ENCODE results near the gene F7.
"Not testable (repeated sequence)": the region's sequence is repeated elsewhere in the genome, so short reads cannot be mapped to it uniquely, and the experiment has no call there.

Gene F7

DNA sequence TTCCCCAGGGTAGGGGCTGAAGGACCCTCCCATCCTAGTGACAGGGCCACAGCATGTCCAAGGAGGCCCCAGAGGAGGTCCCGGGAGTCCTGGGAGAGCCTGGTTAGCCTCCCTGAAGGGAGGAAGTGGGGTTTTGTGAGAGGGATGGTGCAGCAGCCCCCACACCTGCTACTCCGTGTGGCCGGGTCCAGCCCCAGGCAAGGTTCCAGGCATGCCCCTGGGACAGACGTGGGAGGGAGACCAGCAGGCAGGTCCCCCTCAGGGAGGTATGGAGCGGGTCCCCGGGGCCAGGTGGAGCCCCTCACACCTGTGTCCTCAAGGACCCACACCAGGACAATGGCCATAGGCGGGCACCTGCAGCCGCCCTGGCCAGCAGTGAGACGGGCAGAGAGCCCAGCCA, 1.9 kb upstream of the F7 start:
- H3K9me3 ChIP-seq (ENCODE audit: control insufficient read depth, insufficient read depth, low read length) = no peaks in the 10 kb centered on the region
- no CpG with 5 or more reads among the region's 9 CpGs for WGBS (ENCODE audit: insufficient coverage, insufficient read length)
- no peak overlapping the region for H3K27ac ChIP-seq (ENCODE audit: low read length)
- H3K36me3 ChIP-seq (ENCODE audit: control insufficient read depth, insufficient read depth, low read length) = no peaks in the 10 kb centered on the region
- H3K27me3 ChIP-seq (ENCODE audit: control insufficient read depth, insufficient read depth, low read length) = no peaks in the 10 kb centered on the region
- DNase-seq (ENCODE audit: low read depth, low spot score) = no peak
- peaks cover 7% of the 10 kb centered on the region for H3K4me1 ChIP-seq (ENCODE audit: control insufficient read depth, insufficient read depth, low read length)
- H3K4me3 ChIP-seq (ENCODE audit: low read length) = no peak overlapping the region

DNA sequence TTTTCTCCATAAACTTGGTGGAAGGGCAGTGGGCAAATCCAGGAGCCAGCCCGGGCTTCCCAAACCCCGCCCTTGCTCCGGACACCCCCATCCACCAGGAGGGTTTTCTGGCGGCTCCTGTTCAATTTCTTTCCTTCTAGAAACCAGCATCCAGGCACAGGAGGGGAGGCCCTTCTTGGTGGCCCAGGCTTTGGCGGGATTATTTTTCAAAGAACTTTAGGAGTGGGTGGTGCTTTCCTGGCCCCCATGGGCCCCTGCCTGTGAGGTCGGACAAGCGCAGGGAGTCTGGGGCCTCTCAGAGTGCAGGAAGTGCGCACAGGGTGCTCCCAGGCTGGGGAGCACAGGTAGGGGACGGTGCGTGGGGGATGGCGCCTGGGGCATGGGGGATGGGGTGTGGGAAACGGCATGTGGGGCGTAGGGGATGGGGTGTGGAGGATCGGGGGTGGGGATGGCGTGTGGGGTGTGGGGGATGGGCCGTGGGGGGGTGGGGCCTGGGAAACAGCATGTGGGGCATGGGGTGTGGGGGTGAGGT, 396 bp downstream of the F7 start:
- Histone ChIP-seq H3K36me3 (ENCODE audit: control insufficient read depth, insufficient read depth, low read length) (no peaks in the 10 kb centered on the region; the same call in 1 of the 2 replicates), H3K4me1 (ENCODE audit: control insufficient read depth, insufficient read depth, low read length) (peaks cover 12% of the 10 kb centered on the region), H3K27me3 (ENCODE audit: control insufficient read depth, insufficient read depth, low read length) (peaks cover 20% of the 10 kb centered on the region; the same call in 1 of the 2 replicates), H3K9me3 (ENCODE audit: control insufficient read depth, insufficient read depth, low read length) (no peaks in the 10 kb centered on the region), H3K27ac (ENCODE audit: low read length) (no peak overlapping the region), H3K4me3 (ENCODE audit: low read length) (no peak overlapping the region)
- WGBS (ENCODE audit: insufficient coverage, insufficient read length) = 100% methylated on average over 3 of the region's 16 CpGs
- DNase-seq (ENCODE audit: low read depth, low spot score) = no peak

DNA sequence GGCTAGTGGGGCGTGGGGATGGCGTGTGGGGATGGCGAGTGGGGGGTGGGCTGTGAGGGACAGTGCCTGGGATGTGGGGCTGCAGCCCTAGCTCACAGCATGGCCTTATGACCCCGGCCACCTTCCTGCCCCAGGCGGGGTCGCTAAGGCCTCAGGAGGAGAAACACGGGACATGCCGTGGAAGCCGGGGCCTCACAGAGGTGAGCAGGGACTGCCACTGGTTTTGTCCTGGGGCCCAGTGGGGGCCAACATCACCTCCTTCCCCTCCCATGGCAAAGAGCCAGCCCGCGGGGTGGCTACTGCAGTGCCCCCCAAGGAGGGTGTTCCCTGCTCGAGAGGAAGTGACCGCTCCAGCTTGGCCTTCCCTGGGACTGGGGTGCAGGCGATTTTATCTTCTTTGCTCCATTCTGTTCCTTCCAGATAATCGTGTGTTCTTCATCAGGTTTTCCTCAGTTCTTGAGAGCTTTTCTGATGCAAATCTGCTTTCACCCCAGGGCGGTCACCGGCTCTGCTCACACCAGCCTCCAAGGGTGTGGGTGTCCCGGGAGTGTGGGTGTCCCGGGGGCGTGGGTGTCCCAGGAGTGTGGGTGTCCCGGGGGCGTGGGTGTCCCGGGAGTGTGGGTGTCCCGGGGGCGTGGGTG, 1.2 kb downstream of the F7 start:
- Histone ChIP-seq H3K27ac (ENCODE audit: low read length) (no peak overlapping the region), H3K4me3 (ENCODE audit: low read length) (no peak overlapping the region), H3K9me3 (ENCODE audit: control insufficient read depth, insufficient read depth, low read length) (no peaks in the 10 kb centered on the region), H3K4me1 (ENCODE audit: control insufficient read depth, insufficient read depth, low read length) (peaks cover 12% of the 10 kb centered on the region), H3K36me3 (ENCODE audit: control insufficient read depth, insufficient read depth, low read length) (no peaks in the 10 kb centered on the region; the same call in 1 of the 2 replicates), H3K27me3 (ENCODE audit: control insufficient read depth, insufficient read depth, low read length) (peaks cover 23% of the 10 kb centered on the region; the same call in 1 of the 2 replicates)
- WGBS (ENCODE audit: insufficient coverage, insufficient read length) = no CpG with 5 or more reads among the region's 25 CpGs
- no peak for DNase-seq (ENCODE audit: low read depth, low spot score)

DNA sequence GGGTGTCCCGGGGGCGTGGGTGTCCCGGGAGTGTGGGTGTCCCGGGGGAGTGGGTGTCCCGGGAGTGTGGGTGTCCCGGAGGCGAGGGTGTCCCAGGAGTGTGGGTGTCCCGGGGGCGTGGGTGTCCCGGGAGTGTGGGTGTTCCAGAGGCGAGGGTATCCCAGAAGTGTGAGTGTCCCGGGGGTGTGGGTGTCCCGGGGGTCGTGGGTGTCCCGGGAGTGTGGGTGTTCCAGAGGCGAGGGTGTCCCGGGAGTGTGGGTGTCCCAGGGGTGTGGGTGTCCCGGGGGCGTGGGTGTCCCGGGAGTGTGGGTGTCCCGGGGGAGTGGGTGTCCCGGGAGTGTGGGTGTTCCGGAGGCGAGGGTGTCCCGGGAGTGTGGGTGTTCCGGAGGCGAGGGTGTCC, 2.9 kb downstream of the F7 start:
- H3K36me3 ChIP-seq (ENCODE audit: control insufficient read depth, insufficient read depth, low read length); H3K9me3 ChIP-seq (ENCODE audit: control insufficient read depth, insufficient read depth, low read length); DNase-seq (ENCODE audit: low read depth, low spot score); H3K27ac ChIP-seq (ENCODE audit: low read length); H3K4me3 ChIP-seq (ENCODE audit: low read length): not testable (repeated sequence)
- Histone ChIP-seq H3K4me1 (ENCODE audit: control insufficient read depth, insufficient read depth, low read length) (peaks cover 12% of the 10 kb centered on the region), H3K27me3 (ENCODE audit: control insufficient read depth, insufficient read depth, low read length) (peaks cover 26% of the 10 kb centered on the region; the same call in 1 of the 2 replicates)
- no CpG with 5 or more reads among the region's 27 CpGs for WGBS (ENCODE audit: insufficient coverage, insufficient read length)

DNA sequence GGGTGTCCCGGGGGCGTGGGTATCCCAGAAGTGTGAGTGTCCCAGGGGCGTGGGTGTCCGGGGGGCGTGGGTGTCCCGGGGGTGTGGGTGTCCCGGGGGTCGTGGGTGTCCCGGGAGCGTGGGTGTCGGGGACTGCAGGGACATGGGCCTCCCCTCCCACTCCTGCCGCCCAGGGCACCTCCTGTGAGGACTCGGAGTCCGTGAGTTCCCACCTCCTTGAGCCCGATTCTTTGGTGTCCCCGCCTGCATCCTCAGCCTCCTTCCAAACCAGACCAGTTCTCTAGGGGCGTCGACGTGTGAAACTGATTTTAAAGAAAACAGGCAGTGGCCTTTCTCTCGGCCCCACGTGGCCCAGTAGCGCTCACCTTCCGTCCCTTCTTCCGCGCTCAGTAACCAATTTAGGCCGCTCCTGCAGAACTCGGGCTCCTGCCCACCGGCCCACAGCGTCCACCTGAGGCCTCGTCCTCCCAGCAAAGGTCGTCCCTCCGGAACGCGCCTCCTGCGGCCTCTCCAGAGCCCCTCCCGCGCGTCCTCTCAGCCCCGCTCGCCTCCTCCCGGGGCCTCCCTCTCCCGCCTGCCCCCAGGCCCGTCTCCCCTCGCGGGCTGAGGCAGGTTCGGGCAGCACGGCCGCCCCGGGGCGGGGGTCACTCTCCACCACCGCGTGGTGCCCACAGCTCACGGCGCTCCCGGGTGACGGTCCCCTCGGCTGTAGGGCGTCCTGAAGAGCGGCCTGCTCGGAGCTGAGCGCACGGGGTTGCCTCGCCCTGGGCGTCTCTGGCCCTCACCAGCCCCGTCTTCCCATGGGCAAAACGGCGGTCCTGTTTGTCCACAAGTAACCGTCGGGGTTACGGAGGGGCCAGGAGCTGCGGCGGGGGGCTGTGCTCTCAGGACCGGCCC, 3.8 kb downstream of the F7 start:
- Histone ChIP-seq H3K27me3 (ENCODE audit: control insufficient read depth, insufficient read depth, low read length) (peaks cover 26% of the 10 kb centered on the region; the same call in 1 of the 2 replicates), H3K27ac (ENCODE audit: low read length) (no peak overlapping the region), H3K4me1 (ENCODE audit: control insufficient read depth, insufficient read depth, low read length) (peaks cover 12% of the 10 kb centered on the region), H3K4me3 (ENCODE audit: low read length) (peak overlapping the region; percentile 33; the same call in 1 of the 2 replicates), H3K36me3 (ENCODE audit: control insufficient read depth, insufficient read depth, low read length) (no peaks in the 10 kb centered on the region; the same call in 1 of the 2 replicates), H3K9me3 (ENCODE audit: control insufficient read depth, insufficient read depth, low read length) (no peaks in the 10 kb centered on the region)
- no peak for DNase-seq (ENCODE audit: low read depth, low spot score)
- WGBS (ENCODE audit: insufficient coverage, insufficient read length) = no CpG with 5 or more reads among the region's 73 CpGs

DNA sequence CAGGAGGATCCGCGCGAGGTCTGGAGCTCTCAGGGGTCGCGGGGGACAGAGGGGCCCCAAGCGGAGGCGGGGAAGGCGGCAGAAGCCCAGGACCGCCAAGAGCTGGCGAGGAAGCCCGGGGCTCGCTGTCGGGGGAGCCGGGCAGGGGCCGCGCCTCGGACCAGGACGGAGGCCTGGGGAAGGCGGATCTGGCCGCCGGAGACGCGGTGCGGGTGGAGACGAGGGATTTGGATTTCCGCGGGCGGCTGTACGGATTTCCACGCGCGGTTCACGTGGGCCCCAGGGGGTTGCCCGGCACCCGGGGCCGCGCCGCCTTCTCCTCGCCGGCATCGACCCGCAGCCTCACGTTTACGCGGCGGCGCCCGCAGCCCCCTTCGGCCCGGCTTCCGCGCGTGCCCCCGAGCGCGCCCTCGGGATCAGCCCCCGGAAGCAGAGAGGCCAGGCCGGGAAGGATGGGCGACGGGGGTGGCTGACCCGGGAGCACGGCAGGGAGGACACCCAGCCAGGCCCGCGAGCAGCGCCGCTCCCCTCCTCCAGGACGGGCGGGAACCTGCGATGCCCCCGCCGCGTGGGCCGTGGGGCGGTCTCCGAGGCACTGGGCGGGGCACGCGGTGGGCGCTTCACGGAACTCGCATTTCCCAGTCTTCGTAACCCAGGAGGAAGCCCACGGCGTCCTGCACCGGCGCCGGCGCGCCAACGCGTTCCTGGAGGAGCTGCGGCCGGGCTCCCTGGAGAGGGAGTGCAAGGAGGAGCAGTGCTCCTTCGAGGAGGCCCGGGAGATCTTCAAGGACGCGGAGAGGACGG, 4.7 kb downstream of the F7 start:
- Histone ChIP-seq H3K4me1 (ENCODE audit: control insufficient read depth, insufficient read depth, low read length) (peaks cover 12% of the 10 kb centered on the region), H3K9me3 (ENCODE audit: control insufficient read depth, insufficient read depth, low read length) (no peaks in the 10 kb centered on the region), H3K27ac (ENCODE audit: low read length) (no peak overlapping the region), H3K27me3 (ENCODE audit: control insufficient read depth, insufficient read depth, low read length) (peaks cover 26% of the 10 kb centered on the region; the same call in 1 of the 2 replicates), H3K4me3 (ENCODE audit: low read length) (peak overlapping the region; percentile 33; the same call in 1 of the 2 replicates), H3K36me3 (ENCODE audit: control insufficient read depth, insufficient read depth, low read length) (peaks cover 3% of the 10 kb centered on the region; the same call in 1 of the 2 replicates)
- WGBS (ENCODE audit: insufficient coverage, insufficient read length) = no CpG with 5 or more reads among the region's 99 CpGs
- no peak for DNase-seq (ENCODE audit: low read depth, low spot score)

DNA sequence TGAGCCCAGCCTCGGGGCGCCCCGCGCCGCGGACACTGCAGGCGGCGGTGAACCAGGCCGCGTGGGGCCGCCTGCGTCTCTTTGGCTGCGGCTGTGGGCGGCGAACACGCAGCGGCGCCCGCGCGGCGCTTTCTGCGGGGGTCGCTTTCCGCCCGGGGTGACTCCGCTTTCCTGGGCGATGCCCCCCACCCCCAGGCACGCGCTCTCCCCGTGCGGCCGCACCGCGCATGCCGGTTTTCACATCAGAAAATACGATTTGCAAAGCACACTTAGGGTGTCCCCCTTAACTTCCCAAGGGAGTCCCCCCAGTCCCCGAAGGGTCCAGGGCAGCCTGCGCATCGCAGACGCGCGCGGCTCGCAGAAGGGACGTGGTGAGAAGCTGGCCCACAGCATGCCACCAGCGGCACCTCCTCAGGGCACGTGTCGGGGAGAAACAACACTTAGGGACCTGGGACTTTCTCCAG, 5.3 kb downstream of the F7 start:
- Histone ChIP-seq H3K27ac (ENCODE audit: low read length) (no peak overlapping the region), H3K36me3 (ENCODE audit: control insufficient read depth, insufficient read depth, low read length) (peaks cover 3% of the 10 kb centered on the region; the same call in 1 of the 2 replicates), H3K9me3 (ENCODE audit: control insufficient read depth, insufficient read depth, low read length) (no peaks in the 10 kb centered on the region), H3K27me3 (ENCODE audit: control insufficient read depth, insufficient read depth, low read length) (peaks cover 26% of the 10 kb centered on the region; the same call in 1 of the 2 replicates), H3K4me1 (ENCODE audit: control insufficient read depth, insufficient read depth, low read length) (peaks cover 9% of the 10 kb centered on the region), H3K4me3 (ENCODE audit: low read length) (peak overlapping the region; percentile 33; the same call in 1 of the 2 replicates)
- no peak for DNase-seq (ENCODE audit: low read depth, low spot score)
- WGBS (ENCODE audit: insufficient coverage, insufficient read length) = no CpG with 5 or more reads among the region's 49 CpGs

DNA sequence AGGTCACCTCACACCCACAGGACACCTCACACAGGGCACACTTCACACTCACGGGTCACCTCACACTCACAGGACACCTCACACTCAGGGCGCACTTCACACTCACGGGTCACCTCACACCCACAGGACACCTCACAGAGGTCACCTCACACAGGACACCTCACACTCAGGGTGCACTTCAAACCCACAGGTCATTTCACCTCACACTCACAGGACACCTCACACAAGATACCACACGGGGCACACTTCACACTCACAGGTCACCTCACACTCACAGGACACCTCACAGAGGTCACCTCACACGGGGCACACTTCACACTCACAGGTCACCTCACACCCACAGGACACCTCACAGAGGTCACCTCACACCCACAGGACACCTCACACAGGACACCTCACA, 6.2 kb downstream of the F7 start:
- not testable (repeated sequence) for H3K4me1 ChIP-seq (ENCODE audit: control insufficient read depth, insufficient read depth, low read length); H3K27ac ChIP-seq (ENCODE audit: low read length); H3K4me3 ChIP-seq (ENCODE audit: low read length); DNase-seq (ENCODE audit: low read depth, low spot score); H3K9me3 ChIP-seq (ENCODE audit: control insufficient read depth, insufficient read depth, low read length); H3K36me3 ChIP-seq (ENCODE audit: control insufficient read depth, insufficient read depth, low read length)
- WGBS (ENCODE audit: insufficient coverage, insufficient read length) = no CpG with 5 or more reads among the region's 5 CpGs
- H3K27me3 ChIP-seq (ENCODE audit: control insufficient read depth, insufficient read depth, low read length) = peaks cover 26% of the 10 kb centered on the region; the same call in 1 of the 2 replicates

DNA sequence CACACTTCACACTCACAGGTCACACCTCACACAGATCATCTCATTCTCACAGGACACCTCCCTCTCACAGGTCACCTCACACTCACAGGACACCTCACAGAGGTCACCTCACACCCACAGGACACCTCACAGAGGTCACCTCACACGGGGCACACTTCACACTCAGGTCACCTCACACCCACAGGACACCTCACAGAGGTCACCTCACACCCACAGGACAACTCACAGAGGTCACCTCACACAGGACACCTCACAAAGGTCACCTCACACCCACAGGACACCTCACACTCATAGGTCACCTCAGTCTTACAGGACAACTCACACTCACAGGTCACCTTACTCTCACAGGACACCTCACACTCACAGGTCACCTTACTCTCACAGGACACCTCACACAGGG, 6.9 kb downstream of the F7 start:
- not testable (repeated sequence) for H3K27ac ChIP-seq (ENCODE audit: low read length); H3K9me3 ChIP-seq (ENCODE audit: control insufficient read depth, insufficient read depth, low read length); H3K4me1 ChIP-seq (ENCODE audit: control insufficient read depth, insufficient read depth, low read length); H3K4me3 ChIP-seq (ENCODE audit: low read length); H3K36me3 ChIP-seq (ENCODE audit: control insufficient read depth, insufficient read depth, low read length); DNase-seq (ENCODE audit: low read depth, low spot score)
- no CpG with 5 or more reads among the region's 1 CpG for WGBS (ENCODE audit: insufficient coverage, insufficient read length)
- H3K27me3 ChIP-seq (ENCODE audit: control insufficient read depth, insufficient read depth, low read length) = peaks cover 26% of the 10 kb centered on the region; the same call in 1 of the 2 replicates
